Neural progenitor cell (in vitro differentiated cells): ENCODE data around the gene MAPK13.

Experiments
- EZH2 ChIP-seq: fragments of 200-600 bp; sonication (generic); IDR thresholded peaks from 2 replicates; pipeline ENCODE4 v1.6.1; 2017; ENCODE audit warnings: antibody characterized with exemption, mild to moderate bottlenecking, moderate library complexity
- EZH2phosphoT487 ChIP-seq: fragments of 200-600 bp; sonication (generic); IDR thresholded peaks from 2 replicates; pipeline ENCODE4 v1.6.1; 2017; ENCODE audit warnings: antibody characterized with exemption
- TF ChIP-seq, protein P1 (sequence below): fragments of 200-600 bp; sonication (generic); IDR thresholded peaks from 2 replicates; pipeline ENCODE4 v1.5.1; 2017; ENCODE audit warnings: antibody characterized with exemption, mild to moderate bottlenecking

DNA sequence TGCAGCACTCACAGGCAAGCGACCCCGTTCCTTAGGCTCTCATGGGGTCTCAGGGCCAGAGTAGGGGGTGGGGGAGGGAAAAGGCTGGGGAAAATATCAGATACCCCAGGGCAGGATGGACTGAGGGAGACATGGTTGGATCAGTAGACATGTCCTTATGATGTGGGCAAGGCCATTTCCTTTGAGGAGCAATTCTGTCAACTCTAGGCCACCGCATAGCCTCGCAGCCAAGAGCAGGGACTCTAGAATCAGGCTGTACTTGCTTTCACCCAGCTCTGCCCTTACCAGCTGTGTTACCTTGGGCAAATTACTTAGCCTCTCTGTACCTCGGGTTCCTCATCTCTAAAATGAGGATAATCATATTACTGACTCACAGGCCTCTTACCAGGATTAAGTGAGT, 2.2 kb upstream of the MAPK13 start:
- TF ChIP-seq, protein P1, sequence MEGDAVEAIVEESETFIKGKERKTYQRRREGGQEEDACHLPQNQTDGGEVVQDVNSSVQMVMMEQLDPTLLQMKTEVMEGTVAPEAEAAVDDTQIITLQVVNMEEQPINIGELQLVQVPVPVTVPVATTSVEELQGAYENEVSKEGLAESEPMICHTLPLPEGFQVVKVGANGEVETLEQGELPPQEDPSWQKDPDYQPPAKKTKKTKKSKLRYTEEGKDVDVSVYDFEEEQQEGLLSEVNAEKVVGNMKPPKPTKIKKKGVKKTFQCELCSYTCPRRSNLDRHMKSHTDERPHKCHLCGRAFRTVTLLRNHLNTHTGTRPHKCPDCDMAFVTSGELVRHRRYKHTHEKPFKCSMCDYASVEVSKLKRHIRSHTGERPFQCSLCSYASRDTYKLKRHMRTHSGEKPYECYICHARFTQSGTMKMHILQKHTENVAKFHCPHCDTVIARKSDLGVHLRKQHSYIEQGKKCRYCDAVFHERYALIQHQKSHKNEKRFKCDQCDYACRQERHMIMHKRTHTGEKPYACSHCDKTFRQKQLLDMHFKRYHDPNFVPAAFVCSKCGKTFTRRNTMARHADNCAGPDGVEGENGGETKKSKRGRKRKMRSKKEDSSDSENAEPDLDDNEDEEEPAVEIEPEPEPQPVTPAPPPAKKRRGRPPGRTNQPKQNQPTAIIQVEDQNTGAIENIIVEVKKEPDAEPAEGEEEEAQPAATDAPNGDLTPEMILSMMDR = no peak
- TF ChIP-seq EZH2 (no peak), EZH2phosphoT487 (no peak)
